H4 (cell line): ENCODE measurements around the gene PCARE. TPM values are rescaled to one million over a fixed set of nuclear protein-coding genes. Genes with fewer than 3 reads are reported as not detected.

Experiments used
- total RNA-seq: library from RNA; depleted of rRNA; stranded (reverse); fragments of >200 nt; shearing (Covaris generic); gene quantifications from 2 replicates; pipeline ENCODE4 v1.2.3, GENCODE V29; 2014; rRNA removed

The PCARE gene
- total RNA-seq, 1 experiment from 2014 or later: not detected

Other genes with a start within 250 kb of the PCARE start
- gene TRMT61B, start 204.2 kb downstream of the PCARE start, total RNA-seq: 5.3 and 8.2 TPM in 2 replicates
- 35.8 and 53.2 TPM in 2 replicates for gene WDR43, start 179.9 kb downstream of the PCARE start, total RNA-seq
- 0.21 TPM in 1 of 2 replicates, not detected in the other for gene TOGARAM2, start 93.2 kb downstream of the PCARE start, total RNA-seq
- 14.1 and 21.1 TPM in 2 replicates for gene CLIP4, start 40.9 kb upstream of the PCARE start, total RNA-seq